Keratinocyte (primary cell): ENCODE data around the gene PPP4C. TPM values are rescaled to one million over a fixed set of nuclear protein-coding genes. Genes with fewer than 3 reads are reported as not detected.

Experiments used
- DNase-seq: peaks from one replicate; pipeline ENCODE4 v3.0.0-alpha.2; 2011; ENCODE audit warnings: low read depth, missing footprints, low spot score
- FAIRE-seq: peaks from 2 replicates; lab custom pipeline; 2011; peaks lifted over from hg19 to GRCh38; lab: Jason Lieb, UNC
- H2AFZ ChIP-seq: 2 replicates; pipeline ENCODE4 v1.6.0; 2012; ENCODE audit warnings: low read length, control low read depth, inconsistent platforms; ENCODE audit not compliant: control insufficient read depth
- H3K27ac ChIP-seq: 2 replicates; pipeline ENCODE4 v1.5.1; 2011; ENCODE audit warnings: low read length; ENCODE audit not compliant: control insufficient read depth, insufficient read depth
- H3K27me3 ChIP-seq: 3 replicates; pipeline ENCODE4 v1.6.0; 2011; ENCODE audit warnings: low read length; ENCODE audit not compliant: control insufficient read depth, insufficient read depth; ENCODE audit errors: extremely low read depth
- H3K36me3 ChIP-seq, 2 experiments: 2 replicates in 1 of 2; 3 replicates in 1 of 2; pipeline ENCODE4 v1.5.1; 2011; ENCODE audit warnings: low read length in 2 of 2, mild to moderate bottlenecking in 1 of 2; ENCODE audit not compliant: control insufficient read depth in 2 of 2, insufficient read depth in 2 of 2; ENCODE audit errors: extremely low read depth in 1 of 2
- H3K4me1 ChIP-seq: 3 replicates; pipeline ENCODE4 v1.5.1; 2011; ENCODE audit warnings: low read length; ENCODE audit not compliant: control insufficient read depth, insufficient read depth; ENCODE audit errors: extremely low read depth
- H3K4me2 ChIP-seq: 3 replicates; pipeline ENCODE4 v1.6.0; 2011; ENCODE audit warnings: low read depth, low read length; ENCODE audit not compliant: control insufficient read depth, insufficient read depth; ENCODE audit errors: extremely low read depth
- H3K4me3 ChIP-seq, 3 experiments: fragments of 200-600 bp in 1 of 3; sonication (generic) in 1 of 3; 2 replicates in 2 of 3; 3 replicates in 1 of 3; pipeline ENCODE4 v1.5.1; 2011 to 2016; ENCODE audit warnings: low read length in 3 of 3, mild to moderate bottlenecking in 3 of 3, control low read depth in 2 of 3, inconsistent platforms in 1 of 3, low read depth in 1 of 3, mixed read lengths in 1 of 3, mixed run types in 1 of 3, moderate library complexity in 1 of 3; ENCODE audit not compliant: control insufficient read depth in 2 of 3, insufficient read depth in 2 of 3; ENCODE audit errors: extremely low read depth in 1 of 3
- H3K79me2 ChIP-seq: 2 replicates; pipeline ENCODE4 v1.6.0; 2012; ENCODE audit warnings: low read length; ENCODE audit not compliant: control insufficient read depth, insufficient read depth
- H3K9ac ChIP-seq: 3 replicates; pipeline ENCODE4 v1.6.0; 2011; ENCODE audit warnings: low read length; ENCODE audit not compliant: control insufficient read depth, insufficient read depth; ENCODE audit errors: extremely low read depth
- H3K9me1 ChIP-seq: 3 replicates; pipeline ENCODE4 v1.6.0; 2011; ENCODE audit warnings: low read length; ENCODE audit not compliant: control insufficient read depth, insufficient read depth; ENCODE audit errors: extremely low read depth
- H3K9me3 ChIP-seq: 2 replicates; pipeline ENCODE4 v1.5.1; 2012; ENCODE audit warnings: low read depth, low read length; ENCODE audit not compliant: control insufficient read depth
- H4K20me1 ChIP-seq: 3 replicates; pipeline ENCODE4 v1.6.0; 2011; ENCODE audit warnings: low read length; ENCODE audit not compliant: control insufficient read depth, insufficient read depth; ENCODE audit errors: extremely low read depth
- EZH2 ChIP-seq: IDR thresholded peaks from one replicate; pipeline ENCODE4 v1.6.1; 2012; ENCODE audit warnings: inconsistent platforms, mild to moderate bottlenecking, low read length, moderate library complexity
- dilution Hi-C: fragments of 300-500 bp; cut with MboI; formaldehyde crosslinking; loops from one replicate; pipeline ENCODE4 v1.7.0; 2020; ENCODE audit warnings: low sequenced_read_pairs; ENCODE audit not compliant: extremely low pct_ligation_motif_present
- polyA plus RNA-seq, 5 experiments: library from polyadenylated mRNA; depleted of rRNA in 3 of 5; stranded (reverse) in 3 of 5; stranded (forward) in 1 of 5; unstranded in 1 of 5; fragments of >200 nt; gene quantifications; 1 replicate in 1 of 5; 2 replicates in 3 of 5; 3 replicates in 1 of 5; pipeline versions ENCODE4 v1.2.1 to v1.2.3, GENCODE V29; 2011 to 2012; ENCODE audit warnings: missing spikeins in 2 of 5, low read depth in 1 of 5, low replicate concordance in 1 of 5
- TF ChIP-seq, protein P1 (sequence below), 3 experiments: IDR thresholded peaks in 1 of 3; conservative IDR thresholded peaks in 1 of 3; optimal IDR thresholded peaks in 1 of 3; 2 replicates in 2 of 3; 3 replicates in 1 of 3; pipeline versions ENCODE3 to v1.5.1; 2011; ENCODE audit warnings: low read length in 3 of 3, mild to moderate bottlenecking in 3 of 3, moderate library complexity in 2 of 3, control low read depth in 1 of 3, inconsistent platforms in 1 of 3; ENCODE audit not compliant: insufficient read depth in 2 of 3; ENCODE audit errors: extremely low read depth in 1 of 3

Gene PPP4C
- polyA plus RNA-seq, 1 donor (not counting 4 experiments of a cell fraction or from before 2014, with no cell fraction given): 124 TPM

GRCh38 chr16:30086291-30087140 is 10.7 kb downstream of the PPP4C start:
- Histone ChIP-seq H3K36me3 (peaks cover 25 to 27% of the 10 kb centered on the region in 2 experiments), H3K9me3 (no peaks in the 10 kb centered on the region), H3K27me3 (no peaks in the 10 kb centered on the region), H2AFZ (no peak overlapping the region), H3K79me2 (peaks cover 3% of the 10 kb centered on the region), H3K4me1 (peaks cover 29% of the 10 kb centered on the region), H3K9ac (no peak overlapping the region), H4K20me1 (no peaks in the 10 kb centered on the region), H3K4me2 (no peak overlapping the region), H3K4me3 (no peak overlapping the region), H3K27ac (no peak overlapping the region), H3K9me1 (no peaks in the 10 kb centered on the region)
- dilution Hi-C loops: no loop called here
- DNase-seq: no peak
- TF ChIP-seq, protein P1, sequence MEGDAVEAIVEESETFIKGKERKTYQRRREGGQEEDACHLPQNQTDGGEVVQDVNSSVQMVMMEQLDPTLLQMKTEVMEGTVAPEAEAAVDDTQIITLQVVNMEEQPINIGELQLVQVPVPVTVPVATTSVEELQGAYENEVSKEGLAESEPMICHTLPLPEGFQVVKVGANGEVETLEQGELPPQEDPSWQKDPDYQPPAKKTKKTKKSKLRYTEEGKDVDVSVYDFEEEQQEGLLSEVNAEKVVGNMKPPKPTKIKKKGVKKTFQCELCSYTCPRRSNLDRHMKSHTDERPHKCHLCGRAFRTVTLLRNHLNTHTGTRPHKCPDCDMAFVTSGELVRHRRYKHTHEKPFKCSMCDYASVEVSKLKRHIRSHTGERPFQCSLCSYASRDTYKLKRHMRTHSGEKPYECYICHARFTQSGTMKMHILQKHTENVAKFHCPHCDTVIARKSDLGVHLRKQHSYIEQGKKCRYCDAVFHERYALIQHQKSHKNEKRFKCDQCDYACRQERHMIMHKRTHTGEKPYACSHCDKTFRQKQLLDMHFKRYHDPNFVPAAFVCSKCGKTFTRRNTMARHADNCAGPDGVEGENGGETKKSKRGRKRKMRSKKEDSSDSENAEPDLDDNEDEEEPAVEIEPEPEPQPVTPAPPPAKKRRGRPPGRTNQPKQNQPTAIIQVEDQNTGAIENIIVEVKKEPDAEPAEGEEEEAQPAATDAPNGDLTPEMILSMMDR (optimal IDR thresholded peaks at IDR 0.05 in 1 of 3, IDR thresholded peaks at IDR 0.05 in 1 of 3, conservative IDR thresholded peaks at IDR 0.05 in 1 of 3; ENCODE audit: extremely low read depth in 1 of 3, insufficient read depth in 2 of 3, low read length in 3 of 3): no peak
- TF ChIP-seq EZH2: no peak
- FAIRE-seq: no peak

DNA sequence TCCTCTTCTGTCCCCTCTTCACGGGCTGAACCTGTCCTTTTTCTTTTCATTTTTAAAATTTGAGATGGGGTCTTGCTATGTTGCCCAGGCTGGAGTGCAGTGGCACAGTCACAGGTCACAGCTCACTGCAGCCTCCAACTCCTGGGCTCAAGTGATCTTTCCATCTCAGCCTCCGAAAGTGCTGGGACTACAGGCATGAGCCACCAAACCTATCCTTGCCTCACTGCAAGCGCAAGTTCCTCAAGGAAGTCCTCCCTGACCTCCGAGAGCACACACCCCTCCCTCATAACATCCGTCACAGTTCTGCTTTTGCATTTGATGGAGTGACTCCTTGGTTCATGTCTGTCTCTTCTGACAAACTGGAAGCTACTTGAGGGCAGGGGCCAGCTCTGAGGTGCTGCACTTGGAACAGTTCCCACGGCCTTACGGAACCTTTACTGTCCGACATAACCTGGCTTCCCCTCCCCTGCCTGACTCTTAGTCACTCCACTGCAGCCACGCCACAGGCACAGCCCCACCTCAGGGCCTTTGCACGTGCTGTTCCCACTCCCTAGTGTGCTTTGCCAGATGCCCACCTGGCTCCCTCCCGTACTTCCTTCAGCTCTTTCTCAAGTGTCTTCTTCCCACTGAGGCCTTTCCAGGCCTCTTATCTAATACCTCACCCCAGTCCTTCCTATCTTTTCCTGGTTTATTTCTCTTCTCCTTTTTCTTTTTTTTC is 11.5 kb downstream of the PPP4C start:
- Histone ChIP-seq H3K36me3 (peaks cover 22 to 24% of the 10 kb centered on the region in 2 experiments), H2AFZ (no peak overlapping the region), H3K79me2 (peaks cover 3% of the 10 kb centered on the region), H3K9me1 (no peaks in the 10 kb centered on the region), H3K9ac (no peak overlapping the region), H4K20me1 (no peaks in the 10 kb centered on the region), H3K4me2 (no peak overlapping the region), H3K27ac (no peak overlapping the region), H3K27me3 (no peaks in the 10 kb centered on the region), H3K4me3 (no peak overlapping the region), H3K9me3 (no peaks in the 10 kb centered on the region), H3K4me1 (peaks cover 35% of the 10 kb centered on the region)
- FAIRE-seq (no peak), DNase-seq (no peak)
- dilution Hi-C loops: no loop called here
- TF ChIP-seq EZH2: no peak
- TF ChIP-seq, protein P1 (optimal IDR thresholded peaks at IDR 0.05 in 1 of 3, IDR thresholded peaks at IDR 0.05 in 1 of 3, conservative IDR thresholded peaks at IDR 0.05 in 1 of 3; ENCODE audit: extremely low read depth in 1 of 3, insufficient read depth in 2 of 3, low read length in 3 of 3): no peak
